GM19324 (cell line): ENCODE data around the gene FBXO5.
"Not testable (repeated sequence)": the region's sequence is repeated elsewhere in the genome, so short reads cannot be mapped to it uniquely, and the experiment has no call there.

ENCODE experiments used
- ATAC-seq: cut with Tn5 transposase; IDR thresholded peaks from one replicate; pipeline ENCODE4 v1.9.1; 2021; ENCODE audit warnings: mild to moderate bottlenecking, moderate library complexity; ENCODE audit not compliant: unreplicated experiment, low FRiP score

Gene FBXO5

DNA sequence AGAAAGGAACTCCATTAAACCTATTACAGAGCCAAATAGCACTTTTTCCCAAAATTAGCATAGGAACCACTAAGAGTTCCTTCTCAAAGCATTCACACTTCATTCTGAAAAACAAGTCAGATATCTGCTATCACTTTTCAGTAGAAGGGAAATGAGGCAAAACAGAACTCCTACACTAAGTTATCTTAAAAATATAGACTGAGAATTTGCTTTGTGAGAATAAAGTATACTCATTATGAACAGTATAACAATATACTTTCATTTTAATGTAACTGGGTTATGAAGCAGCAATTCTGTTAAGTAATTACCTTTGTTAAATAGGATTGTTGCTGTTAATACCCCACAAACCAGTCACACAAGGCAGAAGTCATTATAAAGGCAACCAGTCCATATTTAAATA lies 11.0 kb upstream of the FBXO5 start:
- no peak for ATAC-seq

DNA sequence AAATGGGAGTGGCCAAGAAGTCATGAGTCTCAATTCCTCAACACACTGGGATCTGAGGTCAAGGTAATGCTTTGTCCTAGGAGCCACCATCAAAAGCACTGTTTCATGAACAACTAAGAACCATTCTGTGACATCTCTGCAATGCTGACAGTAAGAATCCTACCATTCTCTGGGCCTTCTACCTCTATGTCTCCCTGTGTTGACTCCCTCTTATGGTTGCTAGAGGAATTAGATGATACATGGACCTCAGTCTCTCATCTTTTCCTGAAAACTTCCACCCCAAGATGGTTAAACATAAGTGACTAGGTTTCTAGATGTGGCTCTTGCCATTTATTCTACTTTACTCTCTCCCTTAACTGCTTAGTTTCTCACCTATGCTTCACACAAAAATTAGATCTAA lies 10.6 kb upstream of the FBXO5 start:
- no peak for ATAC-seq

DNA sequence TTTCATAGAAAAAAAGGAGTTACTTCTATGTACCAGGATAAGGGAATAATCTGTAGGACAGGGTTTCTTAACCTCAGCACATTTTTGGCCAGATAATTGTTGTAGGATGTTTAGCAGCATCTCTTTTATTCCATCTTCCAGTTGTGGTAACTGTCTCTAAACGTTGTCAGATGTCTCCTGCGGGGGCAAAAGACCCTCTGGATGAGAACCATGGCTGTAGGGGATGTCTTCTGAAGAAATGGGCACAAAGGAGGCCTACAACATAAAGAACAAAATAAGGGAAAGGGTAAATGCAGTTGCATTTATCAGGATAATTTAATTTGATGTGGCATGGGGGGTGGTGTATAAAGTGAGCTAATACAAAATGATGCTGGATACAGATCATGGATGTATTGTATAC lies 4.1 kb upstream of the FBXO5 start:
- no peak for ATAC-seq

DNA sequence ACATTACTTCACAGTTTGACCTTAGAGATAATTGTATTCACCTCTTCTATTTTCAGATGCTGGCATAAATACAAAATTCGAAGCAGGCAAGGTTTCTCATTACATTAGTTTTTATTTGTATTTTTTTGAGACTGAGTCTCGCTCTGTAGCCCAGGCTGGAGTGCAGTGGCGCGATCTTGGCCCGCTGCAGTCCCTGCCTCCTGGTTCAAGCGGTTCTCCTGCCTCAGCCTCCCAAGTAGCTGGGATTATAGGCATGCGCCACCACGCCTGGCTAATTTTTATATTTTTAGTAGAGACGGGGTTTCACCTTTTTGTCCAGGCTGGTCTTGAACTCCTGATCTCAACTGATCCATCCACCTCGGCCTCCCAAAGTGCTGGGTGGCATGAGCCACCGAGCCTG lies 2.5 kb upstream of the FBXO5 start:
- ATAC-seq: not testable (repeated sequence)

DNA sequence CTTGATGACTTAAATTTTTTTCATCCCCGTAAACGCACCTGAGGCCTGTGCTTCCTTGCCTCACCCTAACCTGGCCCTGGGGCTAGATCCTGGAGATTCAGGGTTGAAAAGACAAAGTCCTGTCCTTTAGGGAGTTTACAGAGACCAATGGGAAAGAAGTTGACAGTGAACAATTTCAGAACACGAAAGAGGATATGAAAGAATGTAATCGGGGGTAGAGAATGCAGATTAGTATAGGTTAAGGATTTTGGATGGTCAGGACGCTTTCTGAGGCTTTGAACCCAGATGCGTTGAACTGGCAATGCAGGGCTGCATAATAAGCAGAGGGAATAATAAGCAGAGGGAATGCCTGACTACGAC lies 1.7 kb upstream of the FBXO5 start:
- peak; percentile 7 for ATAC-seq

DNA sequence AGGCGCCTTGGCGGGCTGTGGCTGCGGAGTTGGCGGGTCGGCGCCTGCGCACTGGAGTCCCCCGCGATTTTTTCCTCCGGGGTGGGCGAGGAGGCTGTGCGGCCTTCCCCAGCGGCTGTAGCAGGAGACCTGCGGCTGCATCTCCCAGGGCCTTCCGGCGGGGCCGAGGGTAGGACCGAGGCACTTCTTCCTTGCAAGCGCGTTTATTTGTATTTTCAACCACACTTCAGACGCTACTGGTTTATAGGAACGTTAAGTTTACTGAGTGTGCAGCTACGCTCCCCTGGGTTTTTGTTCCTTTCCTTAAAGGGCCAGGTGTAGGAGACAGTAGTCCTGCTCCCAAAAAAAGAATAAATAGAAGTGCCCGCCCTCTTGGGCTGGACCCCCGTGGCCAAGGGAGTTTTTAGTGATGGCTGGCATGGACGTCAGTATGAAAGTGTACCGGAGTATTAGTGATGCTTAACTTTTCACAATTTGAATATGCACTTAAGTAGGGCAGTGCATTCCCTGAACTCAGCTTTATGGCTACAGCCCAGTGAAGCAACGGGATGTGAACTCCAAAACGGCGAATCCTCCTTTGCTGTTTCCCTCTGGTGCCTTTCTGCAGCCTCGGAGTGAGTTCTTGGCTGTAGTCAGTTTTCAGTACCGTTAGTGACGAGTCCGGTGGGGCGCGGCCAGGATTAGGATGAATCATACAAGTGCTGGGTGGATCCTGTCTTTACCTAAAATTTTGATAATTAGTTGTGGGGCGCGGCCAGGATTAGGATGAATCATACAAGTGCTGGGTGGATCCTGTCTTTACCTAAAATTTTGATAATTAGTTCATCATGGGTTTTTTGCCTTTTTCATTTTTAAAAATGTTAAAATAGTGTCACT lies 1.0 kb upstream of the FBXO5 start:
- peak; percentile 10 for ATAC-seq

DNA sequence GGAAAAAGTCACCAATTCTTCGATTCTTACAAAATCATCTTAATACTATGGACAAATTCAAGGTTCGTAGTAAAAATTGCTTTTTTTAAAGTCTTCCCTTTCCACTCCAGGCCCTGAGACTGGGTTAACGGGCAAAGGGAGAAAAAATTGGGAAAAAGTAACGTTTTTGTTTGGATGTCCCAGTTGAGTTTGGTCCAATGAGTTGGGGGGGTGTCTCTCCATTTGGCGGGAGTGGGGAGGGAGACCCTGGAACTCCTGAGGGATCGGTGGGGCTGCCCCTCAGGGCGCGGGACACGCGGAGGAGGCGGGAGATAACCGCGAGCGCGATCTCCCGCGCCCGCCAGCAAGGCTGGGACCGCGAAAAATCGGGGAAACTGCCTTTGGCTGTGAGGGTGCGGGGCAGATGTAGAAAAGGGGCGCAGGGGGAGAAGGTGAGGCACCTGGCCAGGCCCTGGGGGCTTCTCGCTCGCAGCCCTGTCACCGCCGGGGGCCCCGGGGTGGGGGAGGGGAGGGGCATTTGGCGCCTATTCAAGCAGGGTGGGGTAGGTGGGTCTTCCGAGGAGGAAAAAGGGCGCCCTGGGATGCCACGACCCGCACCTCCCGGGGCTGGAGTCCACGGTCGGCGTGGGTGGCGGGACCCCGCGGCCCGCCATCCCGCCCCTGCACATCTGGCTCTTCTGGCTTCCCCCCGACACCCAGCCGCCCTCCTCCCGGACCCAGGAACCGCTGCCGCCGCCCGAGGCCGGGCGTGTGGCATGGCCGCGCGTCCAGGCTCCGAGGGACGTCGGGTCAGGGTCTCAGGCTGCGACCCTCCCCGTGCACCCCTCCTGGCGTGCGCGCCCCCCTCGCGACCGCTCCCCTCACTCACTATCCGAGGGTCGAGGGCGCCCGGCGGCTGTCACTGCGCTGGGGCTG lies 595 bp downstream of the FBXO5 start:
- ATAC-seq: no peak

DNA sequence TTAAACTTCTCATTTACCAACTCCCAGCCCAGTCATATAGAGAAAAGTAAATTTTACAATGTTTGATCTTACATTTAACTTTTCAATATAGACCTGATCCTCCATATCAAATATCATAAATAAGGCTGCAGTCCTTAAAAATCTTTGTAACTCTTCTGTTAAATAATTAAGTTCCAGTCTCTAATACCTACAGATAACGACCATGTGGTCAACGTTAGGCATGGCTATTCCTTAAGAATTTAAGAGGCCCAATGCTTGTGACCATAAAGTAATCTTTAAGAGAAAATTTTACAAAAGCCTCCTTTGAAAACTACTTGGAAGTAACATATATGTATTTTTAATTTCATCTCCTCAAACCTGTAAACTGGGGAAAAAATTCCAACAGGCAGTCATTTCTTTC lies 1.6 kb downstream of the FBXO5 start:
- ATAC-seq: no peak

DNA sequence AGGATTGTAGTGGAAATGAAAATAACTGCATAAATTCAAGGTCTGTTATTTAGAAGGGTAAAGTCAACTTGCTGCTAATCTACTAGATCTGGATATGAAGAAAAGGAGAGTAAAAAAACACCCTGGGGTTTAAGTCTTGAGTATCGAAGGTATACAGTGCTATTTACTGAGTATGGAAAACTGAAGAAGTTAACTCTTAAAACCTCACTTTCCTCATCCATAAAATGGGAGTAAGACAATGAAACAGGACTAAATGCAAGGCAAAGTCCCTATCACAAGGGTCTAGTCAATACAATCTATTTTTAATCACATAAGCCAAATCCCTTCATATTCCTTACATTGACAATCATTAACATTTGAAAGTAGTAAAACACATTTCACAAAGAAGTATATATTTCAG lies 2.2 kb downstream of the FBXO5 start:
- ATAC-seq: no peak

DNA sequence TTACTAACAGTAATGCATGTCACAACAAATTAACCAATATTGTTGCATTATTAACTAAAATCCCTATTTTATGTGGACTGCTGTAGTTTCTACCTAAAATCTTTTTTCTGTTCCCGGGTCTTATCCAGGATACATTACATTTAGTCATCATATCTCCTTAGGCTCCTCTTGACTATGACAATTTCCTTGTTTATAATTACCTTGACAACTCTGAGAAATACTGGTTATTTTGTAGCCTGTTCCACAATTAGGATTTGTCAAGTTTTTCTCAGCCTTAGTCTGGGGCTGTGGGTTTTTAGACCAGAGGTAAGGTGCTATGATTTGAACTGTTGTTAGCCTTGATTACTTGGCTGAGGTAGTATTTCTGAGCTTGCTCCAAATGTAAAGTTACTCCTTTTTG lies 3.7 kb downstream of the FBXO5 start:
- no peak for ATAC-seq

DNA sequence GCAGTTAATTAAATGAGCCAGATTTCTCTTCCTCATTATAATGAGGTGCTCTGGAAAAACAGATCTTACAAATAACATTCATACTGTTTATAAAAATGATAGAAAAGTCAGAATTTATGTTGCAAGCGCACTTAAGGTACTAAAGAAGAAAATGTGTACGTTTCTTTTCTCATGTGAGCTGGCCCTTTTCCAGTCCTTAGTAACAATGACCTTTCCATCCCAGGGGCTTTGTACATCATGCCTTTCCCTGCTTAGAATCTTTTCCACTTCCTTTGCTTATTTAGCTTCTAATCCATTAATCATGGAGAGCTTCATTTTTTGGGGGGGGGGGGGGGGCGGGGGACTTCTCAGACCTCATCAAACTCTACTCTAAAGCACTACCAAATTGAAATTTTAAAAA lies 4.8 kb downstream of the FBXO5 start:
- ATAC-seq: no peak

DNA sequence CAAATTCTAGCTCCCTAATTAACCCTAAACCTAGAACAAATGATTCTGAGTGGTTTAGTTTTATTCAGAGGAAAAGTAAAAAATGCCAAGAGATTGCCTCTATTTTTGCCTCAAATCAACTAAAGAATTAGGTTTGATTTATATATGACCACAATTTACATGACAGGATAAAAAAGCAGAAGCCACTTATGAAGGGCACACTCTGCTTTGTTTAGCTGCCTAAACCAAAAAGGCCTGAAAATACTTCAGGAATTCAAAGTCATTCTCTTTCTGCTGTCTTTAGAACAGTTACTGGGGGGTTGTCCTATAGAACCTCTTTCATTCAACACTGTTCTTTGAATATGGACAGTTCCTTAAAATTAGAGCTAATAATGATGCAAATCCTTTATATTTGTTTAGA lies 5.3 kb downstream of the FBXO5 start:
- ATAC-seq: no peak

DNA sequence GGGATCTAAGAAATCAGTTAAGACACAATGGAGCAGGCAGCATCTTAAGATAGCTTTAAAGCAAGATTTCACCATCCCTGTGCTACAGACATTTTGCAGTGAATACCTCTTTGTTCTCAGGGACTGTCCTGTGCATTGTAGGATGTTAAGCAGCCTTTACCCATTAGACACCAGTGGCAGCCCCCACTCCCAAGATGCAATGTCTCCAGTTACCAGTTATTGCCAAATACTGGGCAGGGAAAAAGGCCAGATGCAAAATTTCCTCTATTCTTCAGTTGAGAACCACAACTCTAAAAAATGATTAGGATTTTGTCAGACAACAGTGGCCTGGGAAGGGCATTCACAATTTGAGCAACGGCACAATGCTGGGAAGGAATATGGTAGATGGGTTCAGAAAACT lies 6.1 kb downstream of the FBXO5 start:
- ATAC-seq: no peak

DNA sequence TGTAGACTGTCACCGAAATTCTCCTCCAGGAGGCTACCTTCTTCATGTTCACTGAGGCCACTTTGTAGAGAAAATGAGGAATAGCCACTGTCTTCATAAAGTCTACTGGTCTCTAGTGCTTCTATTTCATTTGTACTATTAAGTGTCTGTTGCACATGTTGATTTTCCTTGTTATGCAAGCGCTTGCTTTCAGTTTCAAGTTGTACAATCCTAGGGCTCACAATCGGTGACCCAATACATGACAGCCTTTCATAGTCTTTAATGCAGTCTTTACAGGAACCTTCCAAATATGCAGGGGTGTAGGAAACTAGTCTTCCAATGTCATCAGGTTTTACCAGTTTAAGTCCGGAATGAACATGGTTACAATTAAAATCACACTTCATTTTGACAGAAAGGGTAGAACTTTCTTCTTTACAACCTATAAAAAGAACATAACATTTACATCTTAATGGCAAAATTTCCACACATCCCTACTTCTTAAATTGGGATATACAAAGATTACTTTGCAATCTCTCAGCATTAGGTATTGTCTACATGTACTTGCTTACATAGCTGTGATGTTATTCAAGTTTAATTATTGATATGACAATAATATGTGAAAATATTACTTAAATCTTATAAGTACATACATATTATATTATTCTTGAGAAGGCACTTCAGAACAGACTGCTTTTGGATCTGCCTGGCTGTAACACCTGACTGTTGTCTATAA lies 7.5 kb downstream of the FBXO5 start:
- no peak for ATAC-seq

DNA sequence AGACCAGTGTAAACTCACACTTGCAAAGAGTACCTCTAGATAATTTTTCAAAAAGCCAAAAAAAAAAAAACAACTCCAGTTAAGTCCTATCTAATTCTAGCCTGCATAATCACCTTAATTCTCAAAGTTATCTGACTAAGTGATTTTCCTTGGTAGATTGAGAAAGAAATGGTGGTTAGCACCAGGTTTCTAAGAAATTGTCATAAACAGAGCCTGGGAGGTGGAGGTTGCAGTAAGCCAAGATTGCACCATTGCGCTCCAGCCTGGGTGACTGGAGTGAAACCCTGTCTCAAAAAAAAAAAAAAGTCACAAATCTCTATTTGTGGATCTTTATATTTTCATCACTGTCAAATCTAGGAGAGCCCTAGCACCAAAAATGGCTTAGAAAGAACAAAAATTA lies 8.9 kb downstream of the FBXO5 start:
- ATAC-seq: no peak

DNA sequence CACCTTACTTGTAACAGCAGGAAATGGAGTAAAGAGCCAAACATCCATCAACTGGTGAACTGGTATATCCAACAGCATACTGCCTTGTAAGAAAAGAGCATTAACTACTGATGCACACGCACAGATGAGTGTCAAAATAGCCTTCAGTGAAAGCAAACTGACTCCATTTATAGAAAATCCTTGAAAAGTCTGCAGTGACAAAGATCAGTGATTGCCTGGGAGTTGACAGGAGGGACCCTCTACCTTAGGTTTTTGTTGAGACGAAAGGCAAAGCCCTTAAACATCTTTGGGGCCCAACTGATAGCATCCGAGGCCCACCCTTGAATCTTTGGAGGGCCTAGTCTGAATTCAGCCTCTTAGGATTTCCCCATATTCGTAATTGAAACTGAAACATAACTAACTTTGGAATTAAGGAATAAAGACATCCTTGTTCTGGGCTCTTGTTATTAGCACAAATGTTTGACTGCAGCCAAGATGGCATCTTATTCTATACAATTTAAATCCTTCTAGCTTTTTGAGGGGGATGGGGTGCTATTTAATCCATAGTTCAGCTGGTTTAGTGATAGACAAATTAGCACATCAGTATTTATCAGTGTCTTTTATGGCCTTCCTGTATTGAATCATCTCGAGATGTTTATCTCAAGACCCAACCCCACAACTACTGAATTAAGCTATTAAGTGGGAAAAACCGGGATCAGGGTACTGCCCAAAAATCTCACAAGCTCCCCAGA lies 13.0 kb downstream of the FBXO5 start:
- no peak for ATAC-seq

DNA sequence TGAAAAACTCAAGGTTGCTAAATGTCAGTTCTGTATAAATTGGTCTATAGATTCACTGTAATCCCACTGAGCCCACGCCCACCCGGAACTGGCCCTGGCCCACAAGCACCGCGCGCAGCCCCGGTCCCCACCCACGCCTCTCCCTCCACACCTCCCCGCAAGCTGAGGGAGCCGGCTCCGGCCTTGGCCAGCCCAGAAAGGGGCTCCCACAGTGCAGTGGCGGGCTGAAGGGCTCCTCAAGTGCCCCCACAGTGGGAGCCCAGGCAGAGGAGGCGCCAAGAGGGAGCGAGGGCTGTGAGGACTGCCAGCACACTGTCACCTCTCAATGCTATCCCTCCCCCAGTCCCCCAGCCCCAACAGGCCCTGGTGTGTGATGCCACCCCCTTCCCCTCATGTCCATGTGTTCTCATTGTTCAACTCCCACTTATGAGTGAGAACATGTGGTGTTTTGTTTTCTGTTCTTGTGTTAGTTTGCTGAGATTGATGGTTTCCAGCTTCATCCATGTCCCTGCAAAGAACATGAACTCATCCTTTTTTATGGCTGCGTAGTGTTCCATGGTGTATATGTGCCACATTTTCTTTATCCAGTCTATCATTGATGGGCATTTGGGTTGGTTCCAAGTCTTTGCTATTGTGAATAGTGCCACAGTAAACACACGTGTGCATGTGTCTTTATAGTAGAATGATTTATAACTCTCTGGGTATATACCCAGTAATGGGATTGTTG lies 16.5 kb downstream of the FBXO5 start:
- not testable (repeated sequence) for ATAC-seq

DNA sequence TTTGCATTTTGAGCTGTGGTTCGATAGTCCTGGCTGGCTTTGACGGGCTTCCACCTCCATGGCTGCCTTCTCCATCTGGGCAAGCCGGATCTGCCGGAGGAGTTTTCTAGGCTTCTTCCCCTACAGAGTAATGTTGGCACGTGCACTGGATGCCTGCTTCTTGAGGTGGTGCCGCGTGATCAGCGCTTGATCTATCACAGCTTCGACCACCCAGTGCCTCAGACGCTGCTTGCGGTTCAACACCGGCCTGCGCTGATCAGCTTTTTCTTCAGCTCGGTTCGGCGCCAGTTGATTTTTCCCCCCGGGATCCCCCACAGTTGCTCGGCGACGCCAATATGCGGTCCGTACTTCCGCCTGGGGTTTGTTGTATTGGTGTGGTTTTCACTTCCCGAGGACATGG lies 23.5 kb downstream of the FBXO5 start:
- ATAC-seq: no peak

DNA sequence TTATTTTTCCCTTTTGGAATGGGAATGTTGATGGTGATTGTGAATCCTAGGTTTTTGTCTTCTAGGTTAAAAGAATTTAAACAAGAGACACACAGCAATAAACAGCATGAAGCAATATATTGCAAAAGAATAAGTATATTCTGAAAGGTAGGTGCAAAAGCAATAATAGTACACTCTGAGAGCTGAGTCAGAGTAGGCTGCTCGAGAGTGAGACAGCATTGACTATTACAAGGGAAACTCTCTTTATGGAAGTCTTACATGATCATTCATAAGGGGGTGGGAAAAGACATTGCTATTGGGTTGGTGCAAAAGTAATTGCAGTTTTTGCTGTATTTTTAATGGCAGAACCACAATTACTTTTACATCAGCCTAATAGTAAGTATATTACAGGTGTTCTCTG lies 25.0 kb downstream of the FBXO5 start:
- ATAC-seq: no peak

DNA sequence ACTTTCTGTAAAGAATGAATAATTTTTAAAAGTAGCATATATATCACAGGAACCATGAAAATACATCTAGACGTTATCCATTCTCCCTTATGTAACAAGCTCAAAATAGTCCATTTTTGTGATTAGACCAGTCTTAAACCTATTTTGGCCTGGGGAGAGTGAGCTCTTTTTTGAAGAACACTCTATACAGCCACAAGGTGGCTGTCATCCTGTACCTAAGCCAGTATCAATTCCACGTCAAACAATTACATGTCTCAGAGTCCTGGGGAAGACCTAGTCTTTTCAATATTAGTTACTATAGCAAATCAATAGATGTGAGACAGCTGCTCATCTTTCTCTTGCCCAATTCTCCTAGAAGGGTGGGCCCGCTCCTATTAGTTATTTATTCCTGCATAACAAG lies 28.4 kb downstream of the FBXO5 start:
- ATAC-seq: no peak
